RWPE1 (cell line): ENCODE data around the gene FRMD4A.

Experiments
- CTCF ChIA-PET: fragments of 350-600 bp; sonication (Branson Sonifier 250); formaldehyde crosslinking; extraction: SDS; loops from one replicate; lab custom pipeline; 2021; lab: Yijun Ruan, JAX
- POLR2A ChIA-PET: fragments of 400-600 bp; formaldehyde crosslinking; extraction: SDS; loops from one replicate; lab custom pipeline; 2020; ENCODE audit warnings: antibody characterized with exemption; ENCODE audit not compliant: low non-redundant PET; lab: Yijun Ruan, JAX
- DNase-seq: peaks from one replicate; pipeline ENCODE4 v3.0.0; 2012; ENCODE audit warnings: low spot score
- H3K27ac ChIP-seq: fragments of 450-650 bp; 2 replicates; pipeline ENCODE4 v1.5.1; 2017
- CTCF ChIP-seq: fragments of 450-650 bp; conservative IDR thresholded peaks from 2 replicates; pipeline ENCODE4 v1.5.1; 2017; ENCODE audit warnings: low read depth, mild to moderate bottlenecking

Gene FRMD4A

GRCh38 chr10:14116837-14117236 lies 213.9 kb downstream of the FRMD4A start:
- DNase-seq: no peak
- H3K27ac ChIP-seq: no peak overlapping the region
- POLR2A ChIA-PET: no interaction called here
- TF ChIP-seq CTCF: no peak
- CTCF ChIA-PET: interaction anchor here (0.6 kb wide), 1 partner anchor 222 kb away, joined by 5 read pairs; no protein-coding TSS in a partner anchor

GRCh38 chr10:14116021-14116420 lies 214.7 kb downstream of the FRMD4A start:
- DNase-seq: no peak
- CTCF ChIA-PET: interaction anchor here (0.6 to 0.8 kb wide), 2 partner anchors 327 to 329 kb away, joined by 3 to 4 read pairs; no protein-coding TSS in a partner anchor
- no peak overlapping the region for H3K27ac ChIP-seq
- POLR2A ChIA-PET: interaction anchor here (0.5 kb wide), 1 partner anchor 21 kb away, joined by 3 read pairs; no protein-coding TSS in a partner anchor
- no peak for TF ChIP-seq CTCF

GRCh38 chr10:14114791-14115190 lies 215.9 kb downstream of the FRMD4A start:
- no peak overlapping the region for H3K27ac ChIP-seq
- ChIA-PET CTCF (no interaction called here), POLR2A (no interaction called here)
- DNase-seq: no peak
- no peak for TF ChIP-seq CTCF

- H3K27ac ChIP-seq: no peak overlapping the region
- TF ChIP-seq CTCF: no peak
- ChIA-PET CTCF (interaction anchor here (0.6 kb wide), 1 partner anchor 88 kb away, joined by 7 read pairs; no protein-coding TSS in a partner anchor), POLR2A (no interaction called here)
- DNase-seq: no peak
These were observed 218.7 kb downstream of the FRMD4A start for GRCh38 chr10:14112056-14112455.

- TF ChIP-seq CTCF: no peak
- ChIA-PET CTCF (no interaction called here), POLR2A (no interaction called here)
- DNase-seq: no peak
- no peak overlapping the region for H3K27ac ChIP-seq
These were observed 219.5 kb downstream of the FRMD4A start for GRCh38 chr10:14111208-14111607.

GRCh38 chr10:14106828-14107227 lies 223.9 kb downstream of the FRMD4A start:
- no peak for TF ChIP-seq CTCF
- POLR2A ChIA-PET: no interaction called here
- H3K27ac ChIP-seq: no peak overlapping the region
- DNase-seq: no peak
- CTCF ChIA-PET: no interaction called here
